Activated CD4-positive, CD25-positive, alpha-beta regulatory T cell treated with anti-CD3 and anti-CD28 coated beads, Interleukin-2, amount 50 U/mL, for 72 hours (primary cell): ENCODE results near the gene P2RX4.
"Not testable (repeated sequence)": the region's sequence is repeated elsewhere in the genome, so short reads cannot be mapped to it uniquely, and the experiment has no call there.

Source experiments
- DNase-seq: peaks from one replicate; pipeline ENCODE4 v3.0.0; 2021

Gene P2RX4

DNA sequence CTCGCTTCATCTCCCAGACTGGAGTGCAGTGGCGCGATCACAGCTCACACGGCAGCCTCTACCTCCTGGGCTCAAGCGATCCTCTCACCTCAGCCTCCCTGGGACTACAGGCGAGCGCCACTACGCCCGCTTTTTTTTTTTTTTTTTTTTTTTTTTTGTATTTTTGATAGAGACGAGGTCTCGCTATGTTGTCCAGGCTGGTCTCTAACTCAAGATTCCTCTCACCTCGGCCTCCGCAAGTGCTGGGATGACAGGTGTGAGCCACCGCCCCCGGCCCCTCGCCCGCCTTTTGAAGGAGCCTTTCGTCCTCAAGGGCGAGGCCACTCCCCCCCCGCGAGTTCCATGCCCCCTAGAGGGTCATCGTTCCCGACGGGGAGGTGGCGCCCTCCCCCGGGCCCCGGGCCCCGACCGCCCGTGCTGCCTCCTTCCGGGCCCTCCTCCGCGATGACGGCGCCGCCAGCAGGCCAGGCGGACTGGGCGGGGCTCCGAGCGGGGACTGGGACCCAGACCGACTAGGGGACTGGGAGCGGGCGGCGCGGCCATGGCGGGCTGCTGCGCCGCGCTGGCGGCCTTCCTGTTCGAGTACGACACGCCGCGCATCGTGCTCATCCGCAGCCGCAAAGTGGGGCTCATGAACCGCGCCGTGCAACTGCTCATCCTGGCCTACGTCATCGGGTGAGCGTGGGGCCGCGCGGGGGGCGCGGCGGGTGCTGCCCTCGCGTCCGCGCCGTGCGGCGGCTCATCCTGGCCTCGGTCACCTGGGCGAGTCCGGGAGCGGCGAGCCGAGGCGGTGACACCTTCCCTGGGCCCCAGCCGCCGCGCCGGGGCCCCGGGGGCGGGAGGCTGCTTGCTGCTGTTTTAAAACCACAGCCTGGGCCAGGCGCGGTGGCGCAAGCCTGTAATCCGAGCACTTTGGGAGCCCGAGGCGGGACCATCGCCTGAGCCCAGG lies at the start of gene P2RX4:
P2RX4 (plus strand) TSS at position 506 of the 949 bp plus-strand sequence; CDS start at position 542, 36 bp downstream.
- peak; percentile 89 for DNase-seq

DNA sequence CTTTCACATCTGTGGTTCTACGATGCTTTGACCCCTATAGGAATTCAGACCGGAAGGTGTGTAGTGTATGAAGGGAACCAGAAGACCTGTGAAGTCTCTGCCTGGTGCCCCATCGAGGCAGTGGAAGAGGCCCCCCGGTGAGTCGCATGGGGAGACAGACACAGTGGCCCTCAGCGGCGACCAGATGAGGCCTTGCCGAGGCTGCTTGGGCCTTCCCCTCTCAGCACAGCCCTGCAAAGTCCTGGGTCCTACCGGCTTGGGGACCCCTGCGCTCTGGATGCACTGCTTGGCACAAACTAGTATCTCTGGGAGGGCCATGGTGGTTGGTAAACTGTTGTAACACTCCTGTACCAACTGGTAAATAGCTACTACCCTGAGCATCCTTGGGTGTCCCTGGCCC lies 47.5 kb upstream of the P2RX4 start:
- DNase-seq, result no peak

DNA sequence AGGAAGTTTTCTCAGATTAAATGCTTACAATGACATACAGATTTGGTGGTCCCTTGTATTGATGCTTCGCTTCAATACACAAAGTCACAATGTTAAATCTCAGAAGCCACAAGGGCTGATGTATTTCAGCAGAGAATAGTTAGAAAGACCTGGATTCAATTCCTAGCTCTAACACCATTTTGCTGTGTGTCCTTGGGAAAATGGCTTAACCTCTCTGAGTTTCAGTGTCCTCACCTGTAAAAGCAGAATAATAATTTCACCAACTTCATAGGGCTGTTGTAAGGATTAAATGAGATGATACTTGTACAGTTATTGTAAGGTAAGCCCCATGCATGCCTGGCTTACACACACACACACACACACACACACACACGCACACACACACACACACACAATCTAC lies 46.9 kb upstream of the P2RX4 start:
- DNase-seq, result no peak

DNA sequence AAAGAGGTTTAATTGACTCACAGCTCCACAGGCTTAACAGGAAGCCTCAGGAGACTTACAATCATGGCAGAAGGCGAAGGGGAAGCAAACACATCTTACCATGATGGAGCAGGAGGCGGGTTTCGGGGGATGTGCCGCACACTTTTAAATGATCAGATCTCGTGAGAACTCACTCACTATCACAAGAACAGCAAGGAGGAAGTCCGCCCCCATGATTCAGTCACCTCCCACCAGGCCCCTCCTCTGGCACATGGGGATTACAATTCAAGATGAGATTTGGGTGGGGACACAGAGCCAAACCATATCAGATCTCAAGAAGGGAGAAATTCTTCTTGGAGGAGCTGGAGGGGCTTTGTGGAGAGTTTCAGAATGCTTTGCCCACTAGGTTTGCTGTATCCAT lies 45.1 kb upstream of the P2RX4 start:
- DNase-seq, result not testable (repeated sequence)

GRCh38 chr12:121165316-121165715 lies 44.6 kb upstream of the P2RX4 start:
- no peak for DNase-seq

DNA sequence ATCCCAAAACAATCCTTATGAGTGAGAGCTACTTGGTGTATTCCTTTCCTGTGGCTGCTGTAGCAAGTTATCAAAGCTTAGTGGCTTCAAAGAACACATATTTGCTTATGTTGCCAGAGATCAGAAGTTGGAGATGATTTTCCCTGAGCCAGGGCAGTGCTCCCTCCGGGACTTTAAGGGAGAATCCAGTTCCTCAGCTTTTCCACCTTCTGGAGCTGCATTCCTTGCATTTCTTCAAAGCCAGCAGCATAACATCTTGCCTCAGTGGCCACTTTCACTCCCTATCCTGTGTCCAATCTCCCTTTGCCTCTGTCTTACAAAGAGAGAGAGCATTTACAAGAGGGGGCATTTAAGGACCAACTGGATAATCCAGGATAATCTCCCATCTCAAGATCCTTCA lies 43.6 kb upstream of the P2RX4 start:
- DNase-seq, result no peak

GRCh38 chr12:121167232-121167820 lies 42.6 kb upstream of the P2RX4 start:
- no peak for DNase-seq

- no peak for DNase-seq
Observed at GRCh38 chr12:121167951-121168350, 42.0 kb upstream of the P2RX4 start.

DNA sequence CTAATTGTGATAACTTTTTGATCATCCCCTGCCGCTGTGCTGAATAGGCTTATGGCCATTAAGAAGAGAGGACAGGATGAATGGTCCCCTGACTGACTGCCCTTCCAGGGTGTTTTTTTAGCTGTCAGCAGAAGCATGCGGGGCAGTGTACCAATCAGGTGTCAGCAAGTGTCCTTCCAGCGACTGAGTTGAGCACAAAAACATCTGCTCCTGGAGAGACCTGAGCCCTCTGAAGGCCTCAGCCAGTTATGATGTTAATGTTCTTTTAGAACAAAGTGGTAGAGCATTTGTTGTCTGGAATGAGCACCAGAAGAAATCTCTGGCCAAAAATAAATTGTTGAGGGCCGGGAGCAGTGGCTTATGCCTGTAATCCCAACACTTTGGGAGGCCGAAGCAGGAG lies 39.8 kb upstream of the P2RX4 start:
- no peak for DNase-seq

DNA sequence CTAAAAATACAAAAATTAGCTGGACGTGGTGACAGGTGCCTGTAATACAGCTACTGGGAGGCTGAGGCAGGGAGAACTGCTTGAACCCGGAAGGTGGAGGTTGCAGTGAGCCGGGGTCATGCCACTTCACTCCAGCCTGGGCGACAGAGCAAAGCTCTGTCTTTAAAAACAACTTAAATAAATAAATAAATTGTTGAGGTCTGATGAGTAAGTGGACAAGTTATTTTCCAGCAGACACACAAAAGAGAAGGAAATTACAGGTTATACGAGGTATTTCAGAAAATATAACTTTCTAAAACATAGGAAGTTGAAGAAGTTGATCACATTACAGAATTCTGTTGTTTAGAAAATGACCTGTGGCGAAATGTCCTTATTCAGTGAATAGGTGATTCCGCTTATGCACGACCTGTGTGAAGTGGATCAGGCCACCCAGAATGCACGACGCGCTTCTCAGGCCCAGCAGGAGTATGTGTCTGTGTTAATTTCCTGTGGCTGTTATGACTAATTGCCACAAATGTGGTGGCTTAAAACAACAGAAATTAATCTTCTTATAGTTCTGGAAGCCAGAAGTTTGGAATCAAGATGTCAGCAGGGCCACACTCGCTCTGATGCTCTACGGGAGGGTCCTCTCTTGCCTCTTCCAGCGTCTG lies 39.2 kb upstream of the P2RX4 start:
- no peak for DNase-seq

- no peak for DNase-seq
Observed at GRCh38 chr12:121172145-121172544, 37.8 kb upstream of the P2RX4 start.

DNA sequence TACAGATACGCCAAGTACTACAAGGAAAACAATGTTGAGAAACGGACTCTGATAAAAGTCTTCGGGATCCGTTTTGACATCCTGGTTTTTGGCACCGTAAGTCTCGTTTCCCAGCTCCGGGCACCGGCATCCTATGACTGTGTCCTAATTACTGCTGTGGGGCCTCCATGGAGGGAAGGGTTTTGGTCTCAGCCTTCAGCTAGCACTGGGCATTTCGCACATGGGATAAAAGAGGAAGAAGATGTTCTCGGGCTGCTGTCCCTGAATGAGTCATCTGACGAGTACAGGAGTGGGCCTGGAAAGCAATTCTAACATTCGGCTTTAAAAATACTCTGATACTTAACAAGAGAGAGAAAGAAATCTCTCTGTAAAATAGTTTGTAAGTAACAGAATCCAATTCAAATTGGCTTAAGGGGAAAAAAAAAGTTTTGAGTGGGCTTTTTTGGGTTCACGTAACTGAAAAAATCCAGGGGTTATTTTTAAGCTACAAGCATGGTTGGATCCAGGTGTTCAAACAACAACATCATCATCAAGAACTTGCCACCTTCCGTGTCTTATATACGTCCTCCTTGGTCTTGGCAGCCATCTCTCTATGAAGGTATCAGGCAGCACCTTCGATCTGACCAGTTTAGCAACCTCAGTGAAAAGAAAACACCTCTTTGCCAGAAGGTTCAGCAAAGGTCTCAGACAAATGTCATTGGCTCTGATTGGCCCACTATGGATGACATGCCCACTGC lies 34.4 kb upstream of the P2RX4 start:
- no peak for DNase-seq

- no peak for DNase-seq
Observed at GRCh38 chr12:121176826-121177529, 33.0 kb upstream of the P2RX4 start.

DNA sequence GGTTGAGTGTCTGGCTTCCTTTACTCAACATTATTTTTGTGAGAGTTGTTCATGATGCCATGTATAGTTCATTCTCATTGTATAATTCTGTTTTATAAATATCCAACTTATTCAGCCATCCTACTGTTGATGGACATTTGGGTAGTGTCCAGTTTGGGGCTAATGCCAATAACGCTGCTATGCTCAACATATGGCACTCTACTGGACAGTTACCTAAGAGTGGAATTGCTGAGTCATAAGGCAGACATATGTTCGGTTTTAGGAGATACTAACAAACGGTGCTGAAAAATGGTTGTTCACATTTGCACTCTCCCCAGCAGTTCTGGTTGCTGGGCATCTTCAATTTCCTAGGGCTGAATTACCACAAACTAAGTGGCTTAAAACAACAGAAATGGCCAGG lies 28.7 kb upstream of the P2RX4 start:
- no peak for DNase-seq

GRCh38 chr12:121182222-121182893 lies 27.6 kb upstream of the P2RX4 start:
- DNase-seq, result no peak

- no peak for DNase-seq
Observed at GRCh38 chr12:121184425-121184824, 25.5 kb upstream of the P2RX4 start.

DNA sequence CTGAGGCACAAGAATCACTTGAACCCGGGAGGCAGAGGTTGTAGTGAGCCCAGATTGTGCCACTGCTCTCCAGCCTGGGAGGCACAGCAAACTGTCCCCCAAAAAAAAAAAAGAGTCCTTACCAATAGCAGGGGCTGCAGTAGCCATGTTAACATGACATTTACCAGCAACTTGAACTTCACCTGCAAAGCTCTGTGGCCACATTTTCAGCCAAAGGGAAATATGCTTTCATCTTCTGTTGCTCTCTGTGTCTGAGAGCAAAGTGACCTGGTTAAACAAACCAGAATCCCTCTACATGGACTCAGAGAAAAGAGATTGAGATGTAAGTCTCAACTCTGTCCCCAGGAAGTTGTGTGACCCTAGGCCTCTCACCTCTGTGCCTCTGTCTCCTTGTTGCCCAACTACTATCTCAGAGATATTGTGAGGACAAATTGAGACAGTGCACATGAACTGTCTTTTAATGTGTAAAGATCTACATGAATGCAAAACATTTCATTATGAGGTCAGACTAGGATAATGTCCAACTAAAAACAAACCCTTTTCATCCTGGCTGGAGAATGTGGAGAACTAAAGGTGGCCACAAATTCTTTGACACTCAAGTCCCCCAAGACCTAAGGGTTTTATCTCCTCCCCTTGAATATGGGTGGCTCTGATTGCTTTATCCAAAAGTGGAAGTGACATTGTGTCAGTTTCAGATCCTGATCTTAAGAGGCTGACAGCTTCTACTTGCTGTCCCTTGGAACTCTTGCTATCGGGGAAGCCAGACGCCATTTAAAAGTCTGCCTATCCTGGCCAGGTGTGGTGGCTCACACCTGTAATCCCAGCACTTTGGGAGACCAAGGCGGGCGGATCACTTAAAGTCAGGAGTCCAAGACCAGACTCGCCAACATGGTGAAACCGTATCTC lies 24.7 kb upstream of the P2RX4 start:
- no peak for DNase-seq

DNA sequence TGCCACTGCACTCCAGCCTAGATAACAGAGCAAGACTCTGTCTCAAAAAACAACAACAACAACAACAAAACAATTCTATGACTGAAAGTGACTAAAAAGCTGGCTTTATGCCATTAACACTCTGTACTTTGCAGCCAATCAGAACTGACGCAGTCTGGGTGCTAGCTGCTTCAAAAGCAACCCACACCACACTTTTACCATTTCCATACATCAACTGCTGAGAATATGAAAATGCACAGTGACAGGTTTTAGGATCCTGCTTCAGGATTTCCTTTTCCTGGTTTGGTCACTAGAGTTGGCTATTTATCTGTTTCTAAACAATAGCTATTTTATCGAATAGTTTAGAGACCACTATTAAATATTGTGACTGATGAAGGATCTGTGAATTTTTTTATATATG lies 23.1 kb upstream of the P2RX4 start:
- DNase-seq, result no peak

DNA sequence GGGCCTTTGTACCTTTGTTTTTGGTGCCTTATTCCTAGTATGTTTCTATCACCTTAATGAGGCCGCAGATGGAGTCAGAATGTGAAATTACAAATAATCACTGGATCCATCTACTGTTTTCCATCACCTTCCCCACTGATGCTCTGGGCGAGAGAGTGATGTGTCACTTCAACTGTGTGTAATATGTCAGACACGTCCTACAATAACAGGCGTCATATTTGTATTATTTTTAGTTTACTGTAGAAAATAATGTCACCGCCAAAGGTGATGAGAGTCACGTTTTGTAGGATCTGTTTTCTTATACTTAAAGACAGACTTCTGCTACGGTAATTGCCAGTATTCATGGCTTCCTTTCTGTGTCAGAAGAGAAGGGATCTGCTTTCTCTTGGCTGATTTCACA lies 22.4 kb upstream of the P2RX4 start:
- DNase-seq, result no peak

GRCh38 chr12:121188227-121188626 lies 21.7 kb upstream of the P2RX4 start:
- DNase-seq, result no peak

DNA sequence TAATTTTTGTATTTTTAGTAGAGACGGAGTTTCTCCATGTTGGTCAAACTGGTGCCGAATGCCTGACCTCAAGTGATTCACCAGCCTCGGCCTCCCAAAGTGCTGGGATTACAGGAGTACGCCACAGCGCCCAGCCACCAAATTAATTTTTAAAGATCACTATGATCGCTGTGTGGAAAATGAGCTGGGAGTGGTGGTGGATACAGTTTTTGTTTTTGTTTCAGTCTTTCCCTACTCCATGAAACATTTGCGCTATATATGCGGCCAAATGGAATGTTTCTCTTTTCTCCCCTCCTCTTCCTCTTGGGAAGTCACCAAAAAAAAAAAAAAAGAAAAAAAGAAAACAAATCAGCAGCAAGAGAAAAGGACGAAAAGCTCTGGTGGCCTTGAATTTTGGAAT lies 20.8 kb upstream of the P2RX4 start:
- no peak for DNase-seq
